HG03097 (cell line): Measurements from ENCODE around the gene NR4A2.

ENCODE experiments used
- ATAC-seq: cut with Tn5 transposase; IDR thresholded peaks from one replicate; pipeline ENCODE4 v1.9.1; 2021; ENCODE audit not compliant: unreplicated experiment, low FRiP score

NR4A2 gene

DNA sequence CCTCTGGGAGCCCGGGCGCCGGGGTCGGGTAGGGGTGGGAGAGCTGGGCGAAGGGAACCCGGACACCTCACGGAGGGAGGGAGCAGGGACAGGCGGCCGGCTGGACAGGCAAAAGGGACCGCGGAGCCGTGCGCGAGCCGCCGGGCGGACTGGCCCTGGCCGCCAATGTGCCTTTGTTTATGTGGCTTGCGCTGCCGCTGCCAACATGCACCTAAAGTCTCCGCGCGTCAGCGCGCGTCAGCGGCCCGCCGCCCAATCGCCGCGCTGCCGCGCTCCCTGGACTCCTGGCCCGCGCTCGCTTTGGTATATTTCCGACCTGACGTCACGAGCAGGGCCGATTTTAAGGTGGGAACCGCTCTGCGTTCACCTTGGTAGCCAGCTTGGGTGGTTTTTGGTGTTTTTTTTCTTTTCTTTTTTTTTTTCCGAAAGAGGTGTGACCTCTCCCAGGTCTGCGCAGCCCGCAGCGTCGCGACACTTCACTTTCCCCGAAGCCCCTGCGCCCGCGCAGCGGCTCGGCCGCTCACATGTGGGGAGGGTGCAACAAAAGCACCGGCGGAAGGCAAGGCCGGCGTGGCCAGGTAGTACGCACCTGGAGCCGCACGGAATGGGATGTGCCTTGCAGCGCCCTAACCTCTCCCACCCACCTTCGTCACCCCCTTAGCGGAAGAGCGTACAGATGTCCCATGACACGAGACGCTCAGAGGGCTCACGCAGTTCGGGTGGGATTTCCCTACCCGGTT lies at the start of gene NR4A2:
NR4A2 (minus strand) TSS at position 188 of the 740 bp plus-strand sequence. CDS start 2,535 bp downstream, outside the sequence.
- ATAC-seq = peak; percentile 57

DNA sequence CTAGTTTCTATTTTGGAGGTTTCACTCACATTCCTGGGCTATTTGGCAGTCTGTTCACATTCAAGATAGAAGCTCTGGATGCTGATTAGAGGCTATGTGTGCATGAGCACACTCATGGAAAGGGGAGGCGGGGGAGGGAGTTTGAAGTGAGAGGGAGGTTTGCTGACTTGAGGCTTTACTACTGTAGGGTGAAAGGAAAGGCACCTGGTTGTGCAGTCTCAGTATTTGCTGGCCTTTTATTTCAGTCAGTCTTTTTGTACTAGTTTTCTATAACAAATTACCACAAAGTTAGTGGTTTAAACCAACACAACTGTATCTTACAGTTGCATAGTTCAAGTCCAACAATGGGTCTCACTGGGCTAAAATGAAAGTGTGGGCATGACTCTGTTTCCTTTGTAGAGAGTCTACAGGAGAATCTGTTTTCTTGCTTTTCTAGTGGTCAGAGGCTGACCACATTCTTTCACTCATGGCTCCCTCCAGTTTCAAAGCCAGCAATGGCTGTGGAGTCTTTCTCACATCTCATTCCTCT lies 47.7 kb upstream of the NR4A2 start:
- peak; percentile 98 for ATAC-seq

DNA sequence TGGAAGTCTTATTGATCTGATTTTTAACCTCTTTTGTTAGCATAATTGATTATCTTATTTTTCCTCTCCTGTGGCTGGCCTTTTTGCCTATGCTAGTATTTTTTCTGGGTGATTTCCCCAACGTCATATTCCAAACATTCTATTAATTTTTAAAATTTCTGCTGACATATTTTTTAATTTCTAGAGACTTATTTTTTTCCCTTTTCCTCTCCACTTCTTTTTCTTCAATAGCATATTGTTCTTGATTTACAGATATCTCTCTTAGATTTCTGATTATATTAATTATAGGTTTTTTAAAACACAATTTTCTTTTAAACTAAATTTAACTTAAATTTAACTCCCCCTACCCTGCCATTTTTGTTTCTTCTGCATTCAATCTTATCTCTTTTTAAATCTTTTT lies 47.2 kb upstream of the NR4A2 start:
- no peak for ATAC-seq

DNA sequence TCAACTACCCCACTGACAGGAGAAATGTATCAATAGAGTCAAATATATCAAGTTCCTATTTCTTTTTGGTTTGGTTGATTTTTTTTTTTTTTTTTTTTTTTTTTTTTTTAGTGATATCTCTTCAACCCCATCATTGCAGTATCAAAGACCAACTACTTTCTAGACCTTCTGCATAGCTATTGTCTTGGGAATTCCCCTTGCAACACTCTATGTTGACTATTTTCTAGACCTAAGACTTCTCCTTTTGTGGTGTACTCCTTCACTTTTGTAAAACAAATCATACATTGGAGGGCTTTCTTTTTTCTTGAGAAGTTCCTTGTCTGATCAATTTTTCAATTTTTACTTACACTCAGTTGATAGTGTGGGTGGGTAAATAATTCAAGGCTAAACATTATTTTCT lies 46.5 kb upstream of the NR4A2 start:
- no peak for ATAC-seq

DNA sequence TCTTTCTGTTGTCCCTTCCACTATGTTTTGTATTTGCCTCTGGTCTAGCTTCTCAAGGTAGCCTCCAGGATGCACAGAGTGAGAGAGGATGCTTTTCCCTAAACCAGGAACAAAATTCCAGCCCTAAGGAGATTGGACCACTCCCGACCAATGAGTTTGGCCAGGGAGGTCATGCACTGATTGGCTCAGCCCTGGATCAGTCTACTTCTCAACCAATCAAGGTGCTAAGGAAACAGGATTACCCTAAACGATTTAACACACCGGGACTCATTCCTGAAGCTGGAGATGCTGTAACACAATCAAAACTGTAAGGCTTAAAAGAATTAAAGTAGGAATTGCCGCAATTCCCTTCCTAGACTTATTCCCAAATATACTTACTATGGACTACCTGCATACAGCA lies 34.2 kb upstream of the NR4A2 start:
- no peak for ATAC-seq

DNA sequence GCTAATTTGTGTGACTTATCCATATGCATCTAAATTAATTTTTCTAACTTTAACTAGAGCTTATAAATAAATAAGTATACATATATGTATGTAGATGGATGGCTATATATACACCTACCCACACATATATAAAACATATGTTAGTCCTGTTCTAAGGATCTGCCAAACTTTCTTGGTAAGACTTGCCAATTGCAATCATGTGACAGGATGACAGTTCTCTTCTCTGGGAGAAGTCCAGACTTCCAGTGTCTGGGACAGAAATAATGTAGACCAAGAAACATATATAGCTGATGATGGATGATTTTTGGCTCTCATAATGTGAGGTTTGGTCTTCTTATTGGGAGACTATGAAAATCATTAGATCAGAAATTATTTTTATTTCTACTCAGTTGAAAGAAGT lies 30.6 kb upstream of the NR4A2 start:
- no peak for ATAC-seq

DNA sequence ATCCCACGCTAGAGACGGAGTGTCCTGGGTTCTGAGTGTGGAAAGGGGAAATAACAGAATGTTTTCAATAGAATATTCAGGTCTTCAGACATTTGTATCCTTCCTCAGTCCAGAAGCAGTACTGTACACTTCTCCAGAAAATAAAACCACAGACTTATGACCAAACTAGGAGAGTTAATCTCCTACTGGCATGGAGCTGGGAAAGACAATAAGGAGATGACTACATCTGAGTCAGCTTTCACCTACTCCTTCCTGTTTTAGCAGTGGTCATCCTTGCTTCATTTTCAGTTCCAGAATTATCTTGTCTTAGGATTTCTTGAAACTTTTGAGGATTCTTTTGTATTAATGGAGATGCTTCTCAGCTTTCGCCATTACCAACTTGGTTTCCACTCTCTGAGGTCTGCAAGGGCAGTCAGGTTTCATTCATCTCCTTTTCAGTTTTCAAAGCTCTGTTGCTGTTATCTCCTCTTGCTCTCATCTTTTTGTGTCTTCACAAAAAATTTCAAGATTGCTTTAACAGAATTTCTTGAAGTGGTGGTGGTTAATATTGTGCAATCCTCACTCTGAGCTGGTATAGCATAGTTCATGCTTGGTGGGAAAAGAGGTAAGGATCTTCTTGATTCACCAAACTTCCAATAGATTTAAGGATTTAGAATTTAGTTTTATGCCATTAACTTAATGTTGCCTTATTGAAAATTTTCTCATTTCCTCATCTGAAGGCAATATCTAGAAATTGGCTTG lies 23.7 kb upstream of the NR4A2 start:
- ATAC-seq = no peak

DNA sequence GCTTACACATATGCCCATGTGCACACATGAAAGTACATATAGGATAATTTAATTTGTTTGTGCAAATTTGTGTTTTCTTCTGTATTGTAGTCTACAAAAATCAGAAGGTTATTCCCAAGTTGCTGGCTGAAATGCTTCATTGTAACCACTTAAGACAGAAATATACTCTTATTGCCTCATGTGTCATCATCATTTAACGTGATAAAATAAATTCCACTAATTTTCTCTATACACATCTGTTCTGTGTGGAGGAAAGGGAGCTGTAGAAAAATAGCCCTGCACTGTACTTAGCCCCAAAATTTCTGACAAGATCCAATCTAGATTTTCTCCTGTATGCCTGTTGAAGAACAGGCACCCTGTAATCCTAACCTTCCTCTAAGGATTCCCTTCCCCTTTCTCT lies 20.4 kb upstream of the NR4A2 start:
- ATAC-seq = no peak

DNA sequence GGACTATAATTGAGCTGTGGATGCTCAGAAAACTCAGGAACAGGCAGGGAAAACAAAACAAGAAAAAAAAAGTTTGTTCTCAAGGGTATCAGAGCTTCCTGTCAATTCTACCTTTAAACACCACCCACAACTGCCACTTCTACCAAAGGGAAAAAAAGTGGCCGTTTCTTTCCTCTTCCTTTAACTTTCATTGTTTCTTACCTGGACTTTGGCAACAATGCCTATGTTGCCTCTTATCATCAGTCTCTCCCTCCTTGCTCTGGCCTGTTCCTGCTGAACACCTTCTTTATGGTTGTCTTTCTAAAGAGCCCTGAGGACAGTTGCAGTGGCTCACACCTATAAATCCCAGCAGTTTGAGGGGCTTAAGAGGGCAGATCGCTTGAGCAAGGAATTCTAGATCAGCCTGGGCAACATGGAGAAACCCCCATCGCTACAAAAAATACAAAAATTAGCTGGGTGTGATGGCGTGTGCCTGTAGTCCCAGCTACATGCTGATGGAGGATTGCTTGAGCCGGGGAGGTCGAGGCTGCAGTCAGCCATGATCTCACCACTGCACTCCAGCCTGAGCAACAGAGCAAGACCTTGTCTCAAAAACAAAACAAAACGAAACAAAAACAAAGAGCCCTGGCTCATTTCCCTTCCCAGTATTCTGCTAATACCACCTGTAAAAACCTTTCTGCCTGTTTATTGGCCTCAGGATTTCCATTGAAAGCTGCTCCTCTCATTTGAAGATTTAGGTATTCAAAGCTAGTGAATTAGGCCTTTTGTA lies 18.0 kb upstream of the NR4A2 start:
- ATAC-seq = no peak

DNA sequence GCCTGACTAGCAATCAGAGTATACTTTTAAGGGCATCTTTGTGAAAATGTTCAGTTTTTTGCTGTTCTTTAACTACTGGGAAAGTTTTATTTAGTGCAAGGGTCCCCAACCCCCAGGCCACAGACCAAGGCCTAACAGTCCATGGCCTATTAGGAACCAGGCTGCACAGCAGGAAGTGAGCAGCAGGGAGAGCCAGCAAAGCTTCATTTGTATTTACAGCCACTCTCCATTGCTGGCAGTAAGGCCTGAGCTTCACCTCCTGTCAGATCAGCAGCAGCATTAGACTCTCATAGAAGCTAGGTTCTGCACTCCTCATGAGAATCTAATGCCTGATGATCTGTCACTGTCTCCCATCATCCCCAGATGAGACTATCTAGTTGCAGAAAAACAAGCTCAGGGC lies 17.1 kb upstream of the NR4A2 start:
- ATAC-seq = no peak

DNA sequence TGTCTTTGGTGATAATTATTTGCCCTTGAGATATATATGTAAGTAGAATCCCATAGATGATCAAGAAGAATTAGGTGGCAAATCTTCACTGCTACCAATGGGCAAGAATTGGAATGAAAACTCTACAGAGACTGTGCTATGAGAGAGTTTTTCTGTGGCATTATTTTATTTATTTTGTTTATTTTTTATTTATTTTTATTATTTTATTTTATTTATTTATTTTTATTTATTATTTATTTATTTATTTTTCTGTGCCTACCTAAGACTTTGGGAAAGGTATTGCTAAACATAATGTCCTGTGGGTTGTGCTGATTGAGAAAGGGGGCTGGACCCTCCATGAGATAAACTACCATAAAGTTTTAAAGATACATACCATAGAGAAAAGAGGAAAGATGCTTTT lies 16.6 kb upstream of the NR4A2 start:
- ATAC-seq = no peak

DNA sequence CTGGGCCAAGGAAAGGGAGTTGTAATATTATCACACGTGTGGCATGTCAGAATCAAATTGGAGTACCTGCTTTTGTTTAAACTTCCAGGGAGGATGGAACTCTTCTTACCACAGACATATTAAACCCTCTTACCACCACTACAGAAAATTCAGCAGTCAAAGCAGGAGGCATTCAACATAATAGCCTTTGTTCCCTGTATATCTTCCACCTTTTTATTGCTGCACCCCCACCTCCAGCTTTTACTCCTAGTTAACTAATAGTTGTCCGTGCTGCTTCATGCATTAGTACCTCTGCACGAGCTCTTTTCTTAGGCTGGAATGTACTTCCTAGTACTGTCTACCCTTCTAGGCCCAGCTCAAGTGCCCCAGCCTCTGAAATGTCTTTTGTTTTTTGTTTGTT lies 14.9 kb upstream of the NR4A2 start:
- no peak for ATAC-seq

DNA sequence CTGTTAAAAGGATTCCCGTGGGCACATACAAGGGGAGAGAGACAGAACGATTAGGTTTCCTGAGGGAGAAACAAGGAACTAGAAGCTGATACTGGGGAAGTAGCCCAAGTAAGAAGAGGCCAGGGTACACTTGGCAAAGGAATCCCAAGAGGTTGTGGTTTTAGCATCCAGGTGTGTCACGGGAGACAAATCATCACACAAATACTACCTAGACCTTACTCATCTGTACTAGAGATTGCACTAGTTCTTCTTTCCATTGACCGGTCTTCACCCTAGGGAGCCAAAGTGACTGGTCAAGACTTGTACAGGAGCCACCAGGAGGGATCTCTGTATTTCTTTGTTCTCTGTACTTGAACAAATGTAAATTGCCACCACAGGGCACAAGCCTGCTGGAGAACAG lies 14.2 kb upstream of the NR4A2 start:
- ATAC-seq = no peak

DNA sequence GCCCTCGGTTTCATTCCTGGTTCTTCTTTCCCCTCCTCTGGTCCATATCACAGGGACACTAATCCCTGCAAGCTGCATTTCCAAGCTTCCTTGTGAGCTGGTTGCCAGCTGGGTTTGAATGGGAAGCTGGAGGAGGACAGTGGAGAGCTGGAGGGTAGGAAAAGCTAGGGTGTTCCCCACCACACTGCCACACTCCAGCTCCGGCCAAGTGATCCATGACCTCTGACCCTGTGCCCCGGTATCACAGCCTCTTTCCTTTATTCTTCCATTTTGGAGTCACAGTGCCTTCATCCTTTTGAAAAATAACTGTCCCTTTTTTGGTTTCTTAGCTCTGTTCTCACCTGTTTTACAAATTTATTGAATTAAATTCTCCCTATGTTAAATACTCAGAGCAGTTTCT lies 13.1 kb upstream of the NR4A2 start:
- no peak for ATAC-seq

DNA sequence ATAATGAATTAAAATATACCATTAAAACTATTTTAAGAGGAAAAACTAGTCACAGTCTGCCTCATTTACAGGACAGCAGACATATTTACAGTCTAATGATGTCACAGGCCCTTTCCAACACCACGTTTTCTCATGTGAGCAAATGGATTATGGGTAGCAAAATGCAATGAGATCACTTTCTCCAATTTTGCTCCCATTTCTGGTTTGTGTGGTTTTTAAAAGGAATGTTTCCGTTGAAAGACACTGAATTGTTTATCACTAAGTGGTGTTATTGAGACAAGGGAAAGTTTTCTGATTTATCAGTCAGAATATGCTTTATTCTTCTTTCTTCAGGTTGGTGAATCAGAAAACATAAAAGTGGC lies 11.4 kb upstream of the NR4A2 start:
- no peak for ATAC-seq

DNA sequence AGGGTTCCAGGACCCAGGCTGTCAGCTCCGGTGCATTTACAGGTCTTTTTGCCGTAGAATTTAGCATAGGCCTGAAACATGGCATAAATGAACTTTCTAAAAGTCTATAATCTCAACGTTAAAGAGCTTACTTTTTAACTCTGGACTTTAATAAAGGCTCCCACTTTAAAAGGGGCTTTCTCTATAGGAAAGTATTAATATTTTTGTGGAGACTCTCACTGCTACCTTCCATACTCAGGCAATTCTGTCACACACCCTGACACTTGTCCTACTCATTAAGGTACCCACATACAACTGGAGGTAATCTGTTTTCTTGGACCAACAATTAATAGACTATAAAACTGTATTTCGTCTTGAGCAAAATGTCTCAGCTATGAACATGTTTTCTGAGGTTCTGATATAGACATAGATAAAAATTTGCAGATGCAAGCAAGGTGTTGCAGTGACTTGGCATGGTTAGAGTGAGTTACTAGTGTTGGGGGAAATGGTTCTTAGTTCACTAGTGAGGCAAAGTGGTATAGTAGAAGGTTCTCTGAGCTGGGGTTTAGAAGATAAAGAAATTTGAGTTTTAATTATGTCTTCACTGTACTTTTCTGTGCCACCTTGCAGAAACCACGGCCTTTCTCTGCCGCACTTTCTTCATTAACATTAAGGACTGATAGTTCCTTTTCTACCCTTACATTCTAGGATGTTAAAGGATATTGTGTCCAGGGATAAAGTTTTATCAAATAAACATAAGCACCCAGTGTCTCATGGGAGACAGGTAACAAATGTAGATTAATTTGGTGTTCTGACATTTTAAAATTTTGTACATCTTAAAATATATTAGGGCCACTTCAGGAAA lies 10.8 kb upstream of the NR4A2 start:
- no peak for ATAC-seq

DNA sequence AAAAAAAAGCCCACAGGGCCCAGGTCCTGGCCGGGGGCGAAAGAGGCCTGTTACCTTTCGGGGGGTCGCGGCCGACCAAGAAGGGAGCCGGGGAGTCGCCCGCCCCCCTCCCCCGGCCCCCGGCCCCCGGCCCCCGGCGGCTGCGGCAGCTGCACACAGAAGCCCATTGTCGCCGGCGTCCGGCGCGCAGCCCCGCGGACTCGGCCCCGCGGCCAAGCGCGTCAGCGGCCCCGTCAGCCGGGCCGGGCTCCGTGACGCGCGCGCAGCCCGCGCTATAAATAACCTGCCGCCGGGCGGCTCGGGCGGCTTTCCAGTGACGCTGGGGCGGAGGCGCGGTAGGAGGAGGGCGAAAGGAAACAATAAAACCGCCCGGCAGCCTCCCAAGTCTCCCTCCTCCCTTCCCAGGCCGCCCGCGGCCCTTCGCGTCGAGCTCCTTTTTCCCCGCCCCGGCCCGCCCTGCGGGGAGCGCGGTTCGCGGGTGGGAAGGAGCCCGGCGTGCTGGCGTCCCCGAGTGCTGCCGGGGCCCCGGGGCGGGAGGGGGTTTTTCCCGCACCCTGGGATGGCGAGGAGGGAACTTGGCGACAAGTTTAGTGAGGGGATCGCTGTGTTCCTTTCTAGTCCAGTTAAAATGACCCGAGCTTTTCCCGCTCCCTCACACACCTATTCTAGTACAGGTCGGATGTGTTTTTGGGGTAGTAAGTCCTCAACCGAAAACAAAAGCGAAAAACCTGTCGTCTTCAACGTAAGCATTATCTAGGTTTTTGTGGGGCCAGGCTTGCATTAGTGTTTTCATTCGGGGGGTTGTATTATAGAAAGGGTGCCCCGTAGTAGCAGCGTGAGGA lies 10.0 kb upstream of the NR4A2 start:
- ATAC-seq = peak; percentile 58

DNA sequence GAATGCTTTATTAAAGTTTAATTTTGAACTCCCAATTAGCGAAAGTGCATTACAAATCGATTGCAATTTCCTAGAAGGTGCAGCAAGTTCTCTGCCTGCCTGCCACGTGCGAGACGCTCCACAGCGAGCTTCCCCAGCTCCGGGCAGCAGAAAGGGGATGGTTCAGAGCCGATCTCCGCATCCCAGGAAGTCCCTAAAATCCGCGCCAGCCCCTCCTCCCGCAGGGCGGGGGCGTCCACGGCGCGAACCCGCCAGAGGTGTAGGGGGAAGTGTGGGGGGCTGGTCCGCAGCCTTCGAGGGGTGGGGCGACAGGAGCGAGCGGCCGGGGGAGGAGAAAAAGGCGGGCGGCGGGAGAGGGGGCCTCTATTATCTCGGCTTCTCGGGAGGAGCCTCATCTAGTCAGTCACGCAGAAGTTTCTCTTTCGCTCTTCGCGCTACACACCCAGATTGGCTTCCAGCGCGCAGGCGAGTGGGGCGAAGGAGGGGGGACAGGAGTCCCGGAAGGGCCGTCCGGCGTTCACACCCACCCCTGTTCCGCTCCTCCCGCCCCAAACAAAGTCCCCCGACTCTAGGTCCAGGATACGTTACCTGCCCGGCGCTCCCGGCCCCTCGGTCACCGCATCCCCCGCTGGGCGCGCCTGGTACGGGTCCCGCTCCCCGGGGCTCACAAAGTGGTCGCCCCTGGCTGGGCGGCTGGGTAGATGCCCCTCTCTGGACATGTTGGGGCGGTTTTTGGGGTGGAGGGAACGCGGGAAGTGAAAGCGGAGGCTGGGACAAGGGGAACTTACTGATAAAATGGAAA lies 9.1 kb upstream of the NR4A2 start:
- ATAC-seq = peak; percentile 78
